ENCODE measurements around the gene AKR1C2.
A peak's percentile ranks its signal among the peaks of the same experiment; 100 is the strongest.
"Not testable (repeated sequence)": the region's sequence is repeated elsewhere in the genome, so short reads cannot be mapped to it uniquely, and the experiment has no call there.

AKR1C2 gene

GRCh38 chr10:5003127-5004029 lies at the start of gene AKR1C2:
Gene AKR1C2 (minus strand): TSS chr10:5003857. CDS start chr10:5003835, 22 bp downstream.
- not testable (repeated sequence) for DNase-seq

DNA sequence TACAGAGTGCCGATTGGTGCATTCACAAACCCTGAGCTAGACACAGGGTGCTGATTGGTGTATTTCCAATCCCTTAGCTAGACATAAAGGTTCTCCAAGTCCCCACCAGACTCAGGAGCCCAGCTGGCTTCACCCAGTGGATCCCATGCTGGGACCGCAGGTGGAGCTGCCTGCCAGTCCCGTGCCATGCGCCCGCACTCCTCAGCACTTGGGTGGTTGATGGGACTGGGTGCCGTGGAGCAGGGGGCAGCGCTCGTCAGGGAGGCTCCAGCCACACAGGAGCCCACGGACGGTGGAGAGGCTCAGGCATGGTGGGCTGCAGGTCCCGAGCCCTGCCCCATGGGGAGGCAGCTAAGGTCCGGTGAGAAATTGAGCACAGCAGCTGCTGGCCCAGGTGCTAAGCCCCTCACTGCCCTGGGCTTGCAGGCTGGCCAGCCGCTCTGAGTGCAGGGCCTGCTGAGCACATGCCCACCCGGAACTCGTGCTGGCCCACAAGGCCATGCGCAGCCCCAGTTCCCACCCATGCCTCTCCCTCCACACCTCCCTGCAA lies 49.4 kb upstream of the AKR1C2 start:
- not testable (repeated sequence) for DNase-seq

DNA sequence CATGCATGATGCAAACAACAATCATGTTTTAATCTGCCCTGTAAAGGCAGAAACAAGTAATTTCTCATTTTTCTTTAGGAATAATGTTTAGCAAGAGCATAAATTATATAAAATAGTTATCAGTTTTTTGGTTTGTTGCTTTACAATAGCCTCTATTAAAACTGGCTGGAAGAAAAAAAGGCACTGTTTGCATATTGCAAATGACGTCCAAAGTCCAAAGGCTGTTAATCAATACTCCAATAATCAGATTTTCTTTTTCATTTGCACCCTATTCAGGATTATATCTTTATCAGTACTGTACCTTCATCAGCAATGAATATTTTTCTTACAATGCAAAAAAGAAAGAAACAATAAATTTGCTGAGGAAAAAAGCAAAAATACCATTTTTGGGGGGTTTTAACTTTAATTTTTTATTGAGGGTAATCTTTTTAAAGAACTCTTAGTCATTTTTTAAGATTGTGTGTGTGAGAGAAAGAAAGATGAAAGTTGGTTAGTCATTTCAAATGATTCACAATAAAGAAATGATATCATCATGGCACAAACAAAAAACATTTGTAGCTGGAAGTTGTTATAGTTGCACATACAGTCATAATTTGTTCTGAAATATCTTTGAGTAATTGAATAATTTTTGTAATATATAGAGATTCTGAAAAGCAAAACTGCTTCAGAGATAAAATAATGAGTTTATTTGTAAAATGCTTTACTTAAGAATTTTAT lies 44.4 kb upstream of the AKR1C2 start:
- DNase-seq, result no peak

- DNase-seq, result not testable (repeated sequence)
Measured at GRCh38 chr10:5047055-5047454, 43.4 kb upstream of the AKR1C2 start.

DNA sequence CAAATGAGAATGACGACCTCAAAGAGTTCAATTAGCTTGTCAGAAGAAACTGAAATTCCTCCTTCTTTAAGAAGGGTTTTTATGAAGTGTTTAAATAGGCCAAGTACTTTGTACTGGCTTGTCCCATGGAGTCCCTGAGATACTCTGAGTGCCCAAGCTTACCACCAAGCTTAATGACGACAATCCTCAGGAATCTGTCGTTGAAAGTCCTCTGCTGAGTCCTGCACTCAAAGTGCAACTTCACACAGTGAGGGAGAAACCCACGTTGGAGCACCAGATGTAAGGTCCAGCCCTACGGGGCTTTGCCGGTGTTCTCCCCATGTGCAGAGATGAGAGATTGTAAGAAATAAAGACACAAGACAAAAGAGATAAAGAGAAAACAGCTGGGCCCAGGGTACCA lies 42.8 kb upstream of the AKR1C2 start:
- no peak for DNase-seq

- no peak for DNase-seq
Measured at GRCh38 chr10:5045095-5045494, 41.4 kb upstream of the AKR1C2 start.

DNA sequence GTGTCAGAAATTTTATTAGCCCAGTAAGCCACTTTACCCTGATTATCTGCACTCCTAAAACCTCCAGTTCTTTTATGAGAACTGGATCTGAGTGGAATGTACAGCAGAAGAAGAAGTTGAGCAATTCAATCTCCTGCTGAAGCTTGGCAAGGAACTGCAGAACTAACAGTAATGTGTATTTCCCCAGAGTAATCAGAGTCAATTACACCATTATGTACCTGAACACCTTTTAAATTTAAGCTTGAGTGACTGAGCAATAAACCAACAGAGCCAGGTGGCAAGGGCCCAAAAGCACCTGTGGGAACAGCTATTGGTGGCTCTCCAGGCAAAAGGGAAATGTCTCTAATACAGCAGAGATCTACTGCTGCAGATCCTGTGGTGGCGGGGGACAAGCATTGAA lies 40.1 kb upstream of the AKR1C2 start:
- peak; percentile 65 for DNase-seq

GRCh38 chr10:5042922-5043321 lies 39.3 kb upstream of the AKR1C2 start:
- DNase-seq, result no peak

DNA sequence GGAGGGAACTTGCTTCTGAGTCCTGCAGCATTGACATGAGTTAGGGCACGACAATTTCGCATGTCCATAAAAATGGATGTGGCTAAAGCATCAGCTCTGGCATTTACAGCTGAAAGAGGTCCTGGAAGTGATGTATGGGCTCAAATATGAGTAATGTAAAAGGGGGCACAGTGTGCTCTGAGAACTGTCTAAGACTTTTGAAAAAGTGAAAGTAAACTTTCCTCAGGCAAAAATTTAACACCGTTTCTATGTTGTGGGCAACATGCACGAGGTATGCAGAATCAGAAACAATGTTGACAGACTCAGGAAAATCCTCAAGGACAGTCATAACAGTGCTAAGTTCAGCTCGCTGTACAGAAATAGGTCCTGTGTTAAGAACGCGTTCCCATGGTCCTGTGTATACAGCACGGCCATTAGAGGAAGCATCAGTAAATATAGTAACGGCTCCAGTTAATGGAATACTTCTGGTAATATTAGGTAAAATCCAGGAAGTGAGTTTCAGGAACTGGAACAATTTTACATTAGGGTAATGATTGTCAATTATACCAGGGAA lies 37.9 kb upstream of the AKR1C2 start:
- DNase-seq, result no peak

GRCh38 chr10:5040781-5041470 lies 37.3 kb upstream of the AKR1C2 start:
- DNase-seq, result no peak

- no peak for DNase-seq
Measured at GRCh38 chr10:5040010-5040673, 36.5 kb upstream of the AKR1C2 start.

DNA sequence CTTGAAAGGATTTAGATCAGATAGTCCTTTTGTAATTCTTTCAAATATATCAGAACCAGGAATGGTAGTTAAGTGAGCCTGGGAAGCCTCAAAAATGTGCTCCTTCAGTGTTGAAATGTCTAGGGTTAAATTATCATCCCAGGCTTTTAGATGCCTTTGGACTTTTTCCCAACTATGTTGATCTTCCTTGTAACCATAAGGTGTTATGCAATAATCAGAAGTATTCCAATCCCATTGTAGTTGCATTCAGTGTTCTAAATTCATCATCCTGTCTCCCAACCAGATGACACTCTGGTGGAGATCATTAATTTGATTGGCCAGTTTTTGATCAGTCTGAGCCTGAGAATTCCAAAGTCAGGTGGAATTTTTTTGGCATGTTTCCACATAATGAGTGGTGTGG lies 35.1 kb upstream of the AKR1C2 start:
- DNase-seq, result no peak

- no peak for DNase-seq
Measured at GRCh38 chr10:5038101-5038500, 34.4 kb upstream of the AKR1C2 start.

DNA sequence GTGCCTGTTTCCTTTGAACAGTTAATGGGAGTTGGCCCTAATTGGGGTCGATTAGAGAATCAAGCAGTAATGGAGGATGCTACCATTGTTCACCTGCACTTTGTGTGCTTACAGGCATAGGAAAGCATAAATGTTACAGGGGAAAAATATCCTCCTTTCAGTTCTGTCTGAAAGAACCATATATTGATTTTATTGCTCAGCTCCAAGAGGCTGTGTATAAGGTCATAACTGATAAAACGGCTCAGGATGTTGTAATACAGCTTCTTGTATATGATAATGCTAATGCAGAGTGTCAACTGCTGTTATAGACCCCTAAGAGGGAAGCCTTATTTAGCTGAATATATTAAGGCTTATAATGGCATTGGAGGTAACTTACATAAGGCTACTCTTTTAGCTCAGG lies 32.9 kb upstream of the AKR1C2 start:
- no peak for DNase-seq

GRCh38 chr10:5035356-5035755 lies 31.7 kb upstream of the AKR1C2 start:
- DNase-seq, result no peak

- no peak for DNase-seq
Measured at GRCh38 chr10:5034588-5034987, 30.9 kb upstream of the AKR1C2 start.

GRCh38 chr10:5033061-5033778 lies 29.6 kb upstream of the AKR1C2 start:
- DNase-seq, result no peak

DNA sequence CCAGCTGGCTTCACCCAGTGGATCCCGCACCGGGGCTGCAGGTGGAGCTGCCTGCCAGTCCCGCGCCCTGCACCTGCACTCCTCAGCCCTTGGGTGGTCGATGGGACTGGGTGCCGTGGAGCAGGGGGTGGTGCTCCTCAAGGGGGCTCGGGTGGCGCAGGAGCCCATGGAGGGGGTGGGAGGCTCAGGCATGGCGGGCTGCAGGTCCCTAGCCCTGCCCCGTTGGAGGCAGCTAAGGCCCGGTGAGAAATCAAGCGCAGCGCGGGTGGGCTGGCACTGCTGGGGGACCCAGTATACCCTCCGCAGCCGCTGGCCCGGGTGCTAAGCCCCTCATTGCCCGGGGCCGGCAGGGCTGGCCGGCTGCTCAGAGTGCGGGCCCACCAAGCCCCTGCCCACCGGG lies 28.8 kb upstream of the AKR1C2 start:
- DNase-seq, result not testable (repeated sequence)

DNA sequence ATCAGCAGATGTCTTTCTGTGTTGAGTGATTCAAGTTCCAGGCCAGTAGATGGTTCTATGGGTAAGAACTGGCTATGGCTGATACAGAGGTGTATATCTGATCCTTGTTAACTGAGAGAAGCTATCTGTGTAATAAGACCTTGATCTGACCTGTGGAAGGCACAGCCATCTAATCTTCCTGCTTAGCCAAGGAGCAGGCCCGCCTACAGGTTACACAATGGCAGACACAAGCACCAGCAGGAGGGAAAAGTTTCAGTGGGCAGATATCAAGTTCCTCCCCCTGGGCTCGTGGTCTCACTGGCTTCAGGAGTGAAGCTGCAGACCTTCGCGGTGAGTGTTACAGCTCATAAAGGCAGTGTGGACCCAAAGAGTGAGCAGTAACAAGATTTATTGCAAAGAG lies 27.9 kb upstream of the AKR1C2 start:
- not testable (repeated sequence) for DNase-seq

DNA sequence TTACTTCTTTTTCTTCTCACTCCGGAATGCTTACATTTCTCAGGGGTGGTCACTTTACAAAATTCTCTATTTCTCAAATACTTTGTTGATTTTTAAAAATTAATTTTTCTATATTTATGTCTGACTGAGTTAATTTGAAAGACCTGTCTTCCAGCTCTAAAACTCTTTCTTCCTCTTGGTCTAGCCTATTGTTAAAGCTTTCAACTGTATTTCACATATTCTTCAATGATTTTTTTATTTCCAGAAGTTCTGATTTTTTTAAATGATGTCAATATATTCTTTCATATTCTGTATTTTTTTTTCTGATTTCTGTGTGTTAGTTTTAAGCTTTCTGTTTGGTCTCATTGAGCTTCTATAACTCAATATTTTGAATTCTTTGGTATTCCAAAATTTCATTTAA lies 27.3 kb upstream of the AKR1C2 start:
- no peak for DNase-seq

- not testable (repeated sequence) for DNase-seq
Measured at GRCh38 chr10:5025461-5025881, 21.8 kb upstream of the AKR1C2 start.
